Activated naive CD4-positive, alpha-beta T cell treated with anti-CD3 and anti-CD28 coated beads, Interleukin-2, amount 10 ng/mL, durations not matched to agents 7 days and 5 days (primary cell): ENCODE data around the gene SH2D5.
A peak's percentile ranks its signal among the peaks of the same experiment; 100 is the strongest.

ENCODE experiments used
- CTCF ChIA-PET: fragments of 350-600 bp; sonication (Branson Sonifier 250); formaldehyde crosslinking; loops from one replicate; lab custom pipeline; 2021; ENCODE audit warnings: antibody characterized with exemption; lab: Charles Lee
- DNase-seq: peaks from one replicate; pipeline ENCODE4 v3.0.0-alpha.2; 2020
- H3K27ac Mint-ChIP-seq: one replicate; pipeline ENCODE4 v1.8.0; 2021; ENCODE audit warnings: mild to moderate bottlenecking, moderate library complexity, mixed read lengths
- H3K27me3 Mint-ChIP-seq: one replicate; pipeline ENCODE4 v1.8.0; 2021; ENCODE audit warnings: mild to moderate bottlenecking, mixed read lengths
- H3K36me3 Mint-ChIP-seq: one replicate; pipeline ENCODE4 v1.8.0; 2021; ENCODE audit warnings: mixed read lengths
- H3K4me1 Mint-ChIP-seq: one replicate; pipeline ENCODE4 v1.8.0; 2021; ENCODE audit warnings: mixed read lengths
- H3K4me3 Mint-ChIP-seq: one replicate; pipeline ENCODE4 v1.8.0; 2021; ENCODE audit warnings: mild to moderate bottlenecking, moderate library complexity, mixed read lengths
- H3K9me3 Mint-ChIP-seq: one replicate; pipeline ENCODE4 v1.8.0; 2021; ENCODE audit warnings: mixed read lengths

Gene SH2D5

GRCh38 chr1:20700636-20701215, 31.8 kb downstream of the SH2D5 start:
- H3K36me3 Mint-ChIP-seq: no peaks in the 10 kb centered on the region
- CTCF ChIA-PET: interaction anchor here (4.5 kb wide), 1 partner anchor 493 kb away, joined by 51 read pairs; no protein-coding TSS in a partner anchor
- no peak for DNase-seq
- no peaks in the 10 kb centered on the region for H3K9me3 Mint-ChIP-seq
- peaks cover 38% of the 10 kb centered on the region for H3K27me3 Mint-ChIP-seq
- H3K27ac Mint-ChIP-seq: no peak overlapping the region
- H3K4me1 Mint-ChIP-seq: peaks cover 7% of the 10 kb centered on the region
- no peak overlapping the region for H3K4me3 Mint-ChIP-seq

GRCh38 chr1:20699558-20699957, 32.9 kb downstream of the SH2D5 start:
- peaks cover 7% of the 10 kb centered on the region for H3K4me1 Mint-ChIP-seq
- H3K4me3 Mint-ChIP-seq: no peak overlapping the region
- no peaks in the 10 kb centered on the region for H3K9me3 Mint-ChIP-seq
- CTCF ChIA-PET: interaction anchor here (0.6 to 4.5 kb wide), 2 partner anchors 495 to 841 kb away, joined by 3 to 51 read pairs; no protein-coding TSS in a partner anchor
- H3K27me3 Mint-ChIP-seq: peaks cover 43% of the 10 kb centered on the region
- H3K27ac Mint-ChIP-seq: no peak overlapping the region
- DNase-seq: no peak
- no peaks in the 10 kb centered on the region for H3K36me3 Mint-ChIP-seq

- no peak for DNase-seq
- H3K27ac Mint-ChIP-seq: no peak overlapping the region
- no peaks in the 10 kb centered on the region for H3K36me3 Mint-ChIP-seq
- CTCF ChIA-PET: interaction anchor here (4.5 kb wide), 1 partner anchor 496 kb away, joined by 51 read pairs; no protein-coding TSS in a partner anchor
- H3K9me3 Mint-ChIP-seq: no peaks in the 10 kb centered on the region
- peaks cover 7% of the 10 kb centered on the region for H3K4me1 Mint-ChIP-seq
- H3K27me3 Mint-ChIP-seq: peaks cover 55% of the 10 kb centered on the region
- no peak overlapping the region for H3K4me3 Mint-ChIP-seq
Observed at GRCh38 chr1:20698195-20698910, 34.1 kb downstream of the SH2D5 start.

GRCh38 chr1:20697563-20697962, 34.9 kb downstream of the SH2D5 start:
- Mint-ChIP-seq H3K36me3 (no peaks in the 10 kb centered on the region), H3K27me3 (peaks cover 61% of the 10 kb centered on the region), H3K9me3 (no peaks in the 10 kb centered on the region), H3K4me3 (no peak overlapping the region), H3K27ac (no peak overlapping the region), H3K4me1 (peaks cover 7% of the 10 kb centered on the region)
- DNase-seq: no peak
- CTCF ChIA-PET: interaction anchor here (1.0 to 4.5 kb wide), 6 partner anchors 36 to 535 kb away, joined by 3 to 51 read pairs (median 4); no protein-coding TSS in a partner anchor

- Mint-ChIP-seq H3K9me3 (no peaks in the 10 kb centered on the region), H3K27ac (peak overlapping the region; percentile 42), H3K36me3 (no peaks in the 10 kb centered on the region), H3K27me3 (peaks cover 65% of the 10 kb centered on the region), H3K4me1 (peaks cover 7% of the 10 kb centered on the region), H3K4me3 (peak overlapping the region; percentile 81)
- CTCF ChIA-PET: interaction anchor here (0.7 to 4.5 kb wide), 22 partner anchors 10 to 536 kb away, joined by 3 to 51 read pairs (median 3); partner anchors contain the start of genes PINK1 and SH2D5
- DNase-seq: peak; percentile 81
Observed at GRCh38 chr1:20696397-20697333, 35.8 kb downstream of the SH2D5 start.

- CTCF ChIA-PET: interaction anchor here (0.8 to 2.4 kb wide), 5 partner anchors 12 to 499 kb away, joined by 3 to 17 read pairs (median 8); no protein-coding TSS in a partner anchor
- H3K4me3 Mint-ChIP-seq: no peak overlapping the region
- H3K27me3 Mint-ChIP-seq: peaks cover 63% of the 10 kb centered on the region
- DNase-seq: no peak
- H3K36me3 Mint-ChIP-seq: no peaks in the 10 kb centered on the region
- H3K9me3 Mint-ChIP-seq: no peaks in the 10 kb centered on the region
- H3K4me1 Mint-ChIP-seq: peaks cover 7% of the 10 kb centered on the region
- no peak overlapping the region for H3K27ac Mint-ChIP-seq
Observed at GRCh38 chr1:20695515-20695914, 37.0 kb downstream of the SH2D5 start.

- DNase-seq: no peak
- H3K4me1 Mint-ChIP-seq: peaks cover 7% of the 10 kb centered on the region
- CTCF ChIA-PET: interaction anchor here (1.5 kb wide), 1 partner anchor 502 kb away, joined by 8 read pairs; no protein-coding TSS in a partner anchor
- H3K9me3 Mint-ChIP-seq: no peaks in the 10 kb centered on the region
- H3K36me3 Mint-ChIP-seq: no peaks in the 10 kb centered on the region
- no peak overlapping the region for H3K4me3 Mint-ChIP-seq
- H3K27ac Mint-ChIP-seq: no peak overlapping the region
- H3K27me3 Mint-ChIP-seq: peaks cover 65% of the 10 kb centered on the region
Observed at GRCh38 chr1:20693623-20694022, 38.9 kb downstream of the SH2D5 start.

GRCh38 chr1:20691872-20692271, 40.6 kb downstream of the SH2D5 start:
- H3K27me3 Mint-ChIP-seq: peaks cover 64% of the 10 kb centered on the region
- H3K4me1 Mint-ChIP-seq: peaks cover 5% of the 10 kb centered on the region
- no peaks in the 10 kb centered on the region for H3K36me3 Mint-ChIP-seq
- H3K27ac Mint-ChIP-seq: no peak overlapping the region
- no peaks in the 10 kb centered on the region for H3K9me3 Mint-ChIP-seq
- DNase-seq: no peak
- H3K4me3 Mint-ChIP-seq: no peak overlapping the region
- CTCF ChIA-PET: interaction anchor here (1.1 kb wide), 1 partner anchor 503 kb away, joined by 4 read pairs; no protein-coding TSS in a partner anchor

- H3K27ac Mint-ChIP-seq: no peak overlapping the region
- H3K4me1 Mint-ChIP-seq: no peaks in the 10 kb centered on the region
- no peaks in the 10 kb centered on the region for H3K36me3 Mint-ChIP-seq
- H3K27me3 Mint-ChIP-seq: peaks cover 68% of the 10 kb centered on the region
- H3K4me3 Mint-ChIP-seq: no peak overlapping the region
- no peaks in the 10 kb centered on the region for H3K9me3 Mint-ChIP-seq
- no peak for DNase-seq
- CTCF ChIA-PET: no interaction called here
Observed at GRCh38 chr1:20689645-20690056, 42.9 kb downstream of the SH2D5 start.

GRCh38 chr1:20686883-20687725, 45.4 kb downstream of the SH2D5 start:
- DNase-seq: no peak
- Mint-ChIP-seq H3K9me3 (no peaks in the 10 kb centered on the region), H3K27ac (no peak overlapping the region), H3K4me3 (no peak overlapping the region), H3K27me3 (peaks cover 71% of the 10 kb centered on the region), H3K36me3 (no peaks in the 10 kb centered on the region), H3K4me1 (no peaks in the 10 kb centered on the region)
- CTCF ChIA-PET: no interaction called here

- no peak for DNase-seq
- Mint-ChIP-seq H3K27ac (no peak overlapping the region), H3K27me3 (peaks cover 82% of the 10 kb centered on the region), H3K4me1 (no peaks in the 10 kb centered on the region), H3K36me3 (no peaks in the 10 kb centered on the region), H3K4me3 (no peak overlapping the region), H3K9me3 (no peaks in the 10 kb centered on the region)
- CTCF ChIA-PET: no interaction called here
Observed at GRCh38 chr1:20685741-20686140, 46.8 kb downstream of the SH2D5 start.

GRCh38 chr1:20685099-20685662, 47.3 kb downstream of the SH2D5 start:
- no peaks in the 10 kb centered on the region for H3K36me3 Mint-ChIP-seq
- H3K4me3 Mint-ChIP-seq: no peak overlapping the region
- H3K9me3 Mint-ChIP-seq: no peaks in the 10 kb centered on the region
- peaks cover 1% of the 10 kb centered on the region for H3K4me1 Mint-ChIP-seq
- no peak overlapping the region for H3K27ac Mint-ChIP-seq
- H3K27me3 Mint-ChIP-seq: peaks cover 88% of the 10 kb centered on the region
- DNase-seq: no peak
- CTCF ChIA-PET: interaction anchor here (0.5 kb wide), 1 partner anchor 92 kb away, joined by 3 read pairs; no protein-coding TSS in a partner anchor

GRCh38 chr1:20684651-20685050, 47.9 kb downstream of the SH2D5 start:
- CTCF ChIA-PET: no interaction called here
- no peak overlapping the region for H3K4me3 Mint-ChIP-seq
- no peaks in the 10 kb centered on the region for H3K36me3 Mint-ChIP-seq
- no peak overlapping the region for H3K27ac Mint-ChIP-seq
- no peak for DNase-seq
- H3K27me3 Mint-ChIP-seq: peaks cover 93% of the 10 kb centered on the region
- peaks cover 4% of the 10 kb centered on the region for H3K4me1 Mint-ChIP-seq
- no peaks in the 10 kb centered on the region for H3K9me3 Mint-ChIP-seq
